Left ventricle myocardium inferior (tissue), 1 donor: ENCODE measurements around the gene EHHADH. TPM values are rescaled to one million over a fixed set of nuclear protein-coding genes. Genes with fewer than 3 reads are reported as not detected.

Experiments used
- DNase-seq: peaks from one replicate; pipeline ENCODE4 v3.0.0-alpha.2; 2020
- H3K27ac ChIP-seq: fragments of 200-600 bp; replicated peaks from 2 replicates; pipeline ENCODE4 v1.8.0; 2021
- H3K27me3 ChIP-seq: fragments of 200-600 bp; 2 replicates; pipeline ENCODE4 v1.8.0; 2021; ENCODE audit warnings: low read depth
- H3K36me3 ChIP-seq: fragments of 200-600 bp; 2 replicates; pipeline ENCODE4 v1.8.0; 2021
- H3K4me1 ChIP-seq: fragments of 200-600 bp; 2 replicates; pipeline ENCODE4 v1.8.0; 2021
- H3K4me3 ChIP-seq: fragments of 200-600 bp; 2 replicates; pipeline ENCODE4 v1.8.0; 2021; ENCODE audit warnings: mild to moderate bottlenecking, moderate library complexity
- H3K9me3 ChIP-seq: fragments of 200-600 bp; replicated peaks from 2 replicates; pipeline ENCODE4 v1.8.0; 2021
- intact Hi-C: fragments of 100-400 bp; cut with micrococcal nuclease; formaldehyde crosslinking; loops from one replicate; pipeline ENCODE4 v1.11.0; 2022
- total RNA-seq: library from RNA; stranded (reverse); fragmentation: NEBNext Ultra II Directional; extraction: Animal tissue kit (Norgen Biotek cat#: 25700); gene quantifications from one replicate; pipeline ENCODE4 v1.2.1, GENCODE V29; 2021
- TF ChIP-seq, protein P1 (sequence below): fragments of 200-600 bp; IDR thresholded peaks from 2 replicates; pipeline ENCODE4 v1.8.0; 2021; ENCODE audit warnings: antibody characterized with exemption, mild to moderate bottlenecking, borderline replicate concordance
- donor health status: DM: no; HTN: yes; CAD: no; lungs with severe emphysema.

EHHADH gene
- total RNA-seq, 1 donor from 2014 or later = 20.1 TPM

DNA sequence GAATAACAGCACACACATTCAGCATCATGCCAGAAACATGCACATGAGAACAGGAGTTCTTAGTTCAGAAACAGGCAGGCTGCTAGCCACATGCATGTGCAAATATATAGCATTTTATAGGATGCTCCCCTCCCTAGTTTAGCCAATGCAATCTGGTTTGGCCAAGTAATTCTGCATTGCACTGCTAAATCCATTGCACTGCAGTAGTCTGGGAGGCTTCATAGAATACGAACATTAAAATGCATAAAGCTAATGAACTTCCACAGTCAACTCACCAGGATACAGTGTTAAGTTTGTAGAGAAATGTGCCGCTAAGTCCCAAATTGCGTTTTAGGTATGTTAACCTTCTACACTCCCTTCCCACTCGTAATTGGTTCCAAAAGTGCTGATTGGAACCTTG, 41.8 kb downstream of the EHHADH start:
- no peak overlapping the region for H3K4me3 ChIP-seq
- peaks cover 9% of the 10 kb centered on the region for H3K4me1 ChIP-seq
- intact Hi-C loops = no loop called here
- H3K9me3 ChIP-seq = no peaks in the 10 kb centered on the region
- H3K27ac ChIP-seq = no peak overlapping the region
- no peak for DNase-seq
- H3K27me3 ChIP-seq = no peaks in the 10 kb centered on the region
- TF ChIP-seq, protein P1, sequence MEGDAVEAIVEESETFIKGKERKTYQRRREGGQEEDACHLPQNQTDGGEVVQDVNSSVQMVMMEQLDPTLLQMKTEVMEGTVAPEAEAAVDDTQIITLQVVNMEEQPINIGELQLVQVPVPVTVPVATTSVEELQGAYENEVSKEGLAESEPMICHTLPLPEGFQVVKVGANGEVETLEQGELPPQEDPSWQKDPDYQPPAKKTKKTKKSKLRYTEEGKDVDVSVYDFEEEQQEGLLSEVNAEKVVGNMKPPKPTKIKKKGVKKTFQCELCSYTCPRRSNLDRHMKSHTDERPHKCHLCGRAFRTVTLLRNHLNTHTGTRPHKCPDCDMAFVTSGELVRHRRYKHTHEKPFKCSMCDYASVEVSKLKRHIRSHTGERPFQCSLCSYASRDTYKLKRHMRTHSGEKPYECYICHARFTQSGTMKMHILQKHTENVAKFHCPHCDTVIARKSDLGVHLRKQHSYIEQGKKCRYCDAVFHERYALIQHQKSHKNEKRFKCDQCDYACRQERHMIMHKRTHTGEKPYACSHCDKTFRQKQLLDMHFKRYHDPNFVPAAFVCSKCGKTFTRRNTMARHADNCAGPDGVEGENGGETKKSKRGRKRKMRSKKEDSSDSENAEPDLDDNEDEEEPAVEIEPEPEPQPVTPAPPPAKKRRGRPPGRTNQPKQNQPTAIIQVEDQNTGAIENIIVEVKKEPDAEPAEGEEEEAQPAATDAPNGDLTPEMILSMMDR = no peak
- no peaks in the 10 kb centered on the region for H3K36me3 ChIP-seq

DNA sequence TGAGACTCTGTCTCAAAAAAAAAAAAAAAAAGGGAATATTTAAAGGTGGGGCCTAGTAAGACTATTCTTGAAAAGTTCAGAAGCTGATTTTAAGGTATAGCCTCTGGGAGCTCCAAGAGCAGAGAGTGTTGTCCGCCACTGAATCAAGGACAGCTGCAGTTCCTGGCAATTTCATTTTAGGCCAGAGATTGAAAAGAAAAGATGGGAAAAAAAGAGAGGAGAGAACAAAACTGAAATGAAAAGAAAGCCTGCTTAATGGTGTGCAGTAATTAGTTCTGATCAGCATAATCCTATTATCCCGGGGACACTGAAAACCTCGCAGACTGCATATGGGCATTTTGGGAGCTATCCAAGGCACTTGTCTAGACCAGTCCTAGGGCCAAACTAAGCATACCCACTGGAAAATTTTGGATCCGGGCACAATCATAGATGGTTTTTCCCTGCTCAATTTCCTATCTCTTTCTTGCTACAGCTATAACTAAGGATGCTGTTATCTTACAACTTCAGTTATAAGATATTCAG, 43.2 kb downstream of the EHHADH start:
- H3K9me3 ChIP-seq = no peaks in the 10 kb centered on the region
- no peaks in the 10 kb centered on the region for H3K36me3 ChIP-seq
- no peak for DNase-seq
- H3K27ac ChIP-seq = no peak overlapping the region
- no peaks in the 10 kb centered on the region for H3K4me1 ChIP-seq
- no peak overlapping the region for H3K4me3 ChIP-seq
- no peaks in the 10 kb centered on the region for H3K27me3 ChIP-seq
- intact Hi-C loops = no loop called here
- TF ChIP-seq, protein P1 = no peak

DNA sequence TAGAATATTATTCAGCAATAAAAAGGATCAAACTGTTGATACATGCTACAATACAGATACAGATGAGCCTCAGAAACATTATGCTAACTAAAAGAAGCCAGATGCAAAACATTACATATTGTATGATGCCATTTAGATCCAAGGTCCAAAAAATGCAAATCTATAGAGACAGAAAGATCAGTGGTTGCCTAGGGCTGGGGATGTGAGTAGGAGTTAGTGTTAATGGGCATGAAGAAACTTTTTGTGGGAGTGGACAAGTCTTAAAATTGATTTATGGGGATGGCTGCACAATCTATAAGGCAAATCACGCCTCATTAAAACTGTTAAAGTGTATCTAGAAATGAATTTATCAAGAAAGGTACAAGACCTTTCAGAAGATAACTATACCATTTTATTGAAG, 45.0 kb downstream of the EHHADH start:
- Histone ChIP-seq H3K4me3 (no peak overlapping the region), H3K27ac (no peak overlapping the region), H3K4me1 (no peaks in the 10 kb centered on the region), H3K9me3 (no peaks in the 10 kb centered on the region), H3K36me3 (peaks cover 4% of the 10 kb centered on the region), H3K27me3 (no peaks in the 10 kb centered on the region)
- TF ChIP-seq, protein P1 = no peak
- DNase-seq = no peak
- intact Hi-C loops = no loop called here

DNA sequence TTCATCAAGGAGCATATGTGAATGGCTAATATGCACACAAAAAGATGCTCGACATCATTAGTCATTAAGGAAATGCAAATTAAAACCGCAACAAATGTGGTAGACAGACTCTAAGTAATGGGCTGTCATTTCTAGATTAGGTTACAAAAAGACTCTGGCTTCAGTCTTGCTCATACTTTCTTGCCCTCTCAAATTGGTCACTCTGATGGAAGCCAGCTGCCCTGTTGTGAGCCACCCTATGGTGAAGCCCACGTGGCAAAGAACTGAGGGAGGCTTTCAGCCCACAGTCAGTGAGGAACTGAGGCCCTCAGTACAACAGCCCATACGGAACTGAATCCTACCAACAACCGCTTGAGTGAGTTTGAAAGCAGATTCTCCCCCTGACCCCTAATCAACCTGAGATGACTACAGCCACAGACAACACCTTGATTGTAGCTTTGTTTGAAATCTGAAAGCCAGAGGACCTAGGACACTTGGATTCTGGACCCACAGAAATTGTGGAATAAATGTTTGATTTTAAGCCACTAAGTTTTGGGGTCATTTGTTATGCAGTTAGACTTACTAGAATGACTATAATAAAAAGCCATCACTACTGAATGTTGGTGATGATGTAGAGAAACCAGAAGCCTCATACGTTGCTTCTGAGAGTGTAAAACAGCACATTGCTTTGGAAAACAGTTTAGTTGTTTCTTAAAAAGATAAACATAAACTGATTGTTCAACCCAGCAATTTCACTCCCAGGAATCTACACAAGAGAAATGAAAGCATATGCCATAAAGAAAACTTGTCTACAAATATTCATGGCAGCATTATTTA, 45.7 kb downstream of the EHHADH start:
- H3K27ac ChIP-seq = no peak overlapping the region
- intact Hi-C loops = no loop called here
- H3K9me3 ChIP-seq = no peaks in the 10 kb centered on the region

DNA sequence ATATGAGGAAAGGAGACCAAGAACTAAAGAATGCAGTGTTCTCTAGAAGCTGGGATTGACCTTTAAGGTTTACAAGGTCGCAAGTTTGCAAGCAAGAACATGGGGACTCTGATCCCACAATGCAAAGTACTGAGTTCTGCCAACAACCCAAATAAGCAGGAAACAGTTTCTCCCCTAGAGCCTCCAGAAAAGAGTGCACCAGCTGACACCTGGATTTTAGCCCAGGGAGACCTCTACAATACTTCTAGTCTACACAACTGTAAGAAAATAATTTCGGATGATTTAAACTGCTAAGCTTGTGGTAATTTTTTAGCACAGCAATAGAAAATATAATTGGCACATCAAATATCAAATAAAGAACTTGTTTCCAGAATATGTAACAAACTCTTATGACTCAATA, 46.4 kb downstream of the EHHADH start:
- H3K4me3 ChIP-seq = no peak overlapping the region
- peaks cover 4% of the 10 kb centered on the region for H3K36me3 ChIP-seq
- no peaks in the 10 kb centered on the region for H3K9me3 ChIP-seq
- DNase-seq = no peak
- H3K4me1 ChIP-seq = no peaks in the 10 kb centered on the region
- intact Hi-C loops = no loop called here
- H3K27ac ChIP-seq = no peak overlapping the region
- TF ChIP-seq, protein P1 = no peak
- H3K27me3 ChIP-seq = no peaks in the 10 kb centered on the region

More for the DNA sequence above, 45.7 kb downstream of the EHHADH start:
- TF ChIP-seq, protein P1 = no peak
- Histone ChIP-seq H3K4me3 (no peak overlapping the region), H3K4me1 (no peaks in the 10 kb centered on the region), H3K36me3 (peaks cover 4% of the 10 kb centered on the region), H3K27me3 (no peaks in the 10 kb centered on the region)
- no peak for DNase-seq
